HEK293 (cell line): ENCODE measurements around the gene CH25H.

Experiments
- CTCF ChIA-PET: fragments of 350-600 bp; formaldehyde crosslinking; extraction: SDS; loops from one replicate; lab custom pipeline; 2021; ENCODE audit warnings: antibody characterized with exemption; lab: Yijun Ruan, JAX
- POLR2A ChIA-PET: fragments of 300-600 bp; formaldehyde crosslinking; extraction: SDS; loops from one replicate; lab custom pipeline; 2020; ENCODE audit warnings: antibody characterized with exemption, inconsistent platforms; lab: Yijun Ruan, JAX
- H3K27ac ChIP-seq: fragments of 200-500 bp; sonication (Bioruptor generic); 2 replicates; pipeline ENCODE4 v1.5.1; 2014; ENCODE audit warnings: low read depth, low read length, control low read depth, inconsistent platforms; ENCODE audit errors: extremely low read depth
- H3K36me3 ChIP-seq, 2 experiments: fragments of 200-500 bp in 1 of 2; sonication (Bioruptor generic) in 1 of 2; 1 replicate in 1 of 2; 2 replicates in 1 of 2; pipeline ENCODE4 v1.5.1; 2014 to 2017; ENCODE audit warnings: inconsistent platforms in 2 of 2, low read length in 2 of 2; ENCODE audit not compliant: control insufficient read depth in 2 of 2, insufficient read depth in 1 of 2
- H3K4me1 ChIP-seq: fragments of 200-500 bp; sonication (Bioruptor generic); 2 replicates; pipeline ENCODE4 v1.5.1; 2014; ENCODE audit warnings: mild to moderate bottlenecking, low read length, inconsistent platforms; ENCODE audit not compliant: control insufficient read depth, insufficient read depth
- H3K4me3 ChIP-seq: 2 replicates; pipeline ENCODE4 v1.5.1; 2011; ENCODE audit warnings: low read depth, mild to moderate bottlenecking, control low read depth, low read length, moderate library complexity
- H3K9me3 ChIP-seq: fragments of 200-500 bp; sonication (Bioruptor generic); 2 replicates; pipeline ENCODE4 v1.5.1; 2014; ENCODE audit warnings: low read depth, low read length, inconsistent platforms; ENCODE audit not compliant: control insufficient read depth, insufficient read depth
- AEBP2 ChIP-seq: fragments of 450-650 bp; formaldehyde crosslinking; IDR thresholded peaks from 2 replicates; pipeline ENCODE4 v1.5.1; 2016; ENCODE audit warnings: missing biosample characterization, missing genetic modification characterization, borderline replicate concordance
- ATF2 ChIP-seq: fragments of 450-650 bp; formaldehyde crosslinking; IDR thresholded peaks from 2 replicates; pipeline ENCODE4 v1.5.1; 2016; ENCODE audit warnings: missing biosample characterization, missing genetic modification characterization, low read depth
- BCL11B ChIP-seq: fragments of 450-650 bp; formaldehyde crosslinking; IDR thresholded peaks from 2 replicates; pipeline ENCODE4 v1.5.1; 2016; ENCODE audit warnings: low read depth, missing biosample characterization, missing genetic modification characterization
- ELK4 ChIP-seq: IDR thresholded peaks from 2 replicates; pipeline ENCODE4 v1.6.1; 2011; ENCODE audit warnings: mild to moderate bottlenecking, low read depth, low read length, borderline replicate concordance
- KLF8 ChIP-seq: fragments of 450-650 bp; formaldehyde crosslinking; IDR thresholded peaks from 2 replicates; pipeline ENCODE4 v1.5.1; 2016; ENCODE audit warnings: missing biosample characterization, missing genetic modification characterization
- MYNN ChIP-seq: fragments of 450-650 bp; formaldehyde crosslinking; IDR thresholded peaks from 2 replicates; pipeline ENCODE4 v1.5.1; 2016; ENCODE audit warnings: missing biosample characterization, missing genetic modification characterization, borderline replicate concordance
- PBX3 ChIP-seq: sonication (generic); formaldehyde crosslinking; IDR thresholded peaks from 2 replicates; pipeline ENCODE4 v1.8.1; 2022; ENCODE audit warnings: mild to moderate bottlenecking, moderate library complexity, missing genetic modification reagents
- SP3 ChIP-seq: fragments of 450-650 bp; formaldehyde crosslinking; IDR thresholded peaks from 2 replicates; pipeline ENCODE4 v1.5.1; 2016; ENCODE audit warnings: missing biosample characterization, missing genetic modification characterization
- YY1 ChIP-seq: fragments of 450-650 bp; formaldehyde crosslinking; IDR thresholded peaks from 2 replicates; pipeline ENCODE4 v1.5.1; 2018; ENCODE audit warnings: missing biosample characterization, missing genetic modification characterization
- ZBTB10 ChIP-seq: fragments of 450-650 bp; formaldehyde crosslinking; IDR thresholded peaks from 2 replicates; pipeline ENCODE4 v1.5.1; 2016; ENCODE audit warnings: missing biosample characterization, missing genetic modification characterization
- ZBTB8A ChIP-seq: fragments of 450-650 bp; formaldehyde crosslinking; IDR thresholded peaks from 2 replicates; pipeline ENCODE4 v1.5.1; 2016; ENCODE audit warnings: missing biosample characterization, missing genetic modification characterization
- ZNF140 ChIP-seq: fragments of 450-650 bp; formaldehyde crosslinking; IDR thresholded peaks from 2 replicates; pipeline ENCODE4 v1.5.1; 2016; ENCODE audit warnings: missing biosample characterization, missing genetic modification characterization
- ZNF202 ChIP-seq: fragments of 450-650 bp; formaldehyde crosslinking; IDR thresholded peaks from 2 replicates; pipeline ENCODE4 v1.5.1; 2016; ENCODE audit warnings: missing biosample characterization, missing genetic modification characterization, borderline replicate concordance
- ZNF280D ChIP-seq: fragments of 450-650 bp; formaldehyde crosslinking; IDR thresholded peaks from 2 replicates; pipeline ENCODE4 v1.5.1; 2016; ENCODE audit warnings: missing biosample characterization, missing genetic modification characterization
- ZNF324 ChIP-seq: fragments of 450-650 bp; formaldehyde crosslinking; IDR thresholded peaks from 2 replicates; pipeline ENCODE4 v1.5.1; 2016; ENCODE audit warnings: missing biosample characterization, missing genetic modification characterization
- ZNF335 ChIP-seq: fragments of 450-650 bp; formaldehyde crosslinking; conservative IDR thresholded peaks from 2 replicates; pipeline ENCODE4 v1.5.1; 2016; ENCODE audit warnings: missing biosample characterization, missing genetic modification characterization
- ZNF398 ChIP-seq: fragments of 450-650 bp; formaldehyde crosslinking; IDR thresholded peaks from 2 replicates; pipeline ENCODE4 v1.5.1; 2017; ENCODE audit warnings: missing biosample characterization, missing genetic modification characterization
- ZNF416 ChIP-seq: fragments of 450-650 bp; formaldehyde crosslinking; IDR thresholded peaks from 2 replicates; pipeline ENCODE4 v1.5.1; 2016; ENCODE audit warnings: missing biosample characterization, missing genetic modification characterization
- ZNF433 ChIP-seq: fragments of 450-650 bp; formaldehyde crosslinking; IDR thresholded peaks from 2 replicates; pipeline ENCODE4 v1.5.1; 2016; ENCODE audit warnings: missing biosample characterization, missing genetic modification characterization, low read depth
- ZNF510 ChIP-seq: fragments of 450-650 bp; formaldehyde crosslinking; IDR thresholded peaks from 2 replicates; pipeline ENCODE4 v1.5.1; 2018; ENCODE audit warnings: mild to moderate bottlenecking, missing genetic modification characterization, missing biosample characterization; ENCODE audit not compliant: insufficient replicate concordance
- ZNF610 ChIP-seq: fragments of 450-650 bp; formaldehyde crosslinking; IDR thresholded peaks from 2 replicates; pipeline ENCODE4 v1.5.1; 2016; ENCODE audit warnings: missing biosample characterization, missing genetic modification characterization, borderline replicate concordance
- ZNF76 ChIP-seq: fragments of 450-650 bp; formaldehyde crosslinking; IDR thresholded peaks from 2 replicates; pipeline ENCODE4; 2016; ENCODE audit warnings: low read depth, missing biosample characterization, missing genetic modification characterization, borderline replicate concordance
- ZNF777 ChIP-seq: fragments of 450-650 bp; formaldehyde crosslinking; IDR thresholded peaks from 2 replicates; pipeline ENCODE4 v1.5.1; 2017; ENCODE audit warnings: missing biosample characterization, missing genetic modification characterization, borderline replicate concordance

The CH25H gene

GRCh38 chr10:89159316-89159715 lies 47.8 kb downstream of the CH25H start:
- Histone ChIP-seq H3K9me3 (no peaks in the 10 kb centered on the region), H3K4me1 (no peaks in the 10 kb centered on the region), H3K27ac (no peak overlapping the region), H3K4me3 (no peak overlapping the region), H3K36me3 (no peaks in the 10 kb centered on the region)
- POLR2A ChIA-PET = no interaction called here
- no peak for TF ChIP-seq ZNF202 (tag by site-specific recombination)
- TF ChIP-seq ZNF510 (tag by site-specific recombination) = no peak
- TF ChIP-seq ZNF280D (tag by site-specific recombination) = no peak
- no peak for TF ChIP-seq PBX3
- TF ChIP-seq BCL11B (tag by site-specific recombination) = no peak
- no peak for TF ChIP-seq ZNF335
- TF ChIP-seq MYNN = no peak
- TF ChIP-seq AEBP2 (tag by site-specific recombination) = no peak
- no peak for TF ChIP-seq YY1 (tag by site-specific recombination)
- TF ChIP-seq ATF2 = no peak
- no peak for TF ChIP-seq SP3 (tag by site-specific recombination)
- no peak for TF ChIP-seq ZNF610 (tag by site-specific recombination)
- TF ChIP-seq ZNF76 (tag by site-specific recombination) = no peak
- TF ChIP-seq ZBTB8A (tag by site-specific recombination) = no peak
- CTCF ChIA-PET = interaction anchor here (1.3 kb wide), 1 partner anchor 130 kb away, joined by 3 read pairs; no protein-coding TSS in a partner anchor

- Histone ChIP-seq H3K9me3 (no peaks in the 10 kb centered on the region), H3K27ac (no peak overlapping the region), H3K4me1 (no peaks in the 10 kb centered on the region), H3K4me3 (no peak overlapping the region), H3K36me3 (no peaks in the 10 kb centered on the region)
- ChIA-PET CTCF (interaction anchor here (0.6 kb wide), 2 partner anchors 18 to 1112 kb away, joined by 3 read pairs; no protein-coding TSS in a partner anchor), POLR2A (no interaction called here)
- TF ChIP-seq ZBTB10 (tag by site-specific recombination) (no peak), ZNF416 (tag by site-specific recombination) (no peak), ZNF433 (tag by site-specific recombination) (no peak), ELK4 (no peak), ZNF777 (tag by site-specific recombination) (no peak), ZNF324 (tag by site-specific recombination) (no peak), ZNF140 (no peak), ZNF398 (tag by site-specific recombination) (no peak), KLF8 (tag by site-specific recombination) (no peak)
Observed at GRCh38 chr10:89158446-89158845, 48.7 kb downstream of the CH25H start.
